Nephron (organoid): ENCODE results near the gene GALNT9.
"Not testable (repeated sequence)": the region's sequence is repeated elsewhere in the genome, so short reads cannot be mapped to it uniquely, and the experiment has no call there.

Source experiments
- H3K27ac Mint-ChIP-seq, 3 experiments: 2 replicates each; pipeline ENCODE4 v1.8.0; 2020; ENCODE audit warnings: mixed read lengths in 3 of 3, mild to moderate bottlenecking in 2 of 3, moderate library complexity in 1 of 3
- H3K27me3 Mint-ChIP-seq: 2 replicates; pipeline ENCODE4 v1.8.0; 2021; ENCODE audit warnings: low read depth, mild to moderate bottlenecking, moderate library complexity, mixed read lengths
- H3K36me3 Mint-ChIP-seq: 2 replicates; pipeline ENCODE4 v1.8.0; 2020; ENCODE audit warnings: low read depth, mixed read lengths
- H3K4me1 Mint-ChIP-seq: 2 replicates; pipeline ENCODE4 v1.8.0; 2020; ENCODE audit warnings: mixed read lengths
- H3K4me3 Mint-ChIP-seq, 3 experiments: 2 replicates each; pipeline ENCODE4 v1.8.0; 2020; ENCODE audit warnings: mild to moderate bottlenecking in 3 of 3, mixed read lengths in 3 of 3, moderate library complexity in 2 of 3
- H3K9me3 Mint-ChIP-seq: 2 replicates; pipeline ENCODE4 v1.8.0; 2020; ENCODE audit warnings: mixed read lengths
- CTCF ChIP-seq, 3 experiments: fragments of 200-600 bp; sonication (generic); IDR thresholded peaks; one replicate each; pipeline ENCODE4 v1.5.0; 2021; ENCODE audit warnings: antibody characterized with exemption in 3 of 3; ENCODE audit not compliant: unreplicated experiment in 3 of 3

GALNT9 gene

GRCh38 chr12:132196873-132197390 lies 132.5 kb downstream of the GALNT9 start:
- no peaks in the 10 kb centered on the region for H3K36me3 Mint-ChIP-seq
- H3K27me3 Mint-ChIP-seq = peaks cover 46% of the 10 kb centered on the region
- no peaks in the 10 kb centered on the region for H3K4me1 Mint-ChIP-seq
- TF ChIP-seq CTCF (IDR thresholded peaks at IDR 0.05; ENCODE audit: unreplicated experiment in 3 of 3) = no peak
- no peak overlapping the region for H3K4me3 Mint-ChIP-seq
- H3K9me3 Mint-ChIP-seq = peaks cover 7% of the 10 kb centered on the region
- H3K27ac Mint-ChIP-seq = no peak overlapping the region

GRCh38 chr12:132196038-132196872 lies 133.1 kb downstream of the GALNT9 start:
- Mint-ChIP-seq H3K4me1 (no peaks in the 10 kb centered on the region), H3K9me3 (peaks cover 7% of the 10 kb centered on the region), H3K4me3 (no peak overlapping the region), H3K36me3 (no peaks in the 10 kb centered on the region), H3K27ac (no peak overlapping the region), H3K27me3 (peaks cover 45% of the 10 kb centered on the region)
- TF ChIP-seq CTCF (IDR thresholded peaks at IDR 0.05; ENCODE audit: unreplicated experiment in 3 of 3) = no peak

GRCh38 chr12:132195242-132195641 lies 134.1 kb downstream of the GALNT9 start:
- H3K36me3 Mint-ChIP-seq, H3K9me3 Mint-ChIP-seq, H3K27ac Mint-ChIP-seq, H3K4me3 Mint-ChIP-seq, H3K4me1 Mint-ChIP-seq: not testable (repeated sequence)
- H3K27me3 Mint-ChIP-seq = peaks cover 46% of the 10 kb centered on the region

- no peak overlapping the region for H3K27ac Mint-ChIP-seq
- H3K4me1 Mint-ChIP-seq = no peaks in the 10 kb centered on the region
- no peak for TF ChIP-seq CTCF (IDR thresholded peaks at IDR 0.05; ENCODE audit: unreplicated experiment in 3 of 3)
- H3K36me3 Mint-ChIP-seq = no peaks in the 10 kb centered on the region
- peaks cover 7% of the 10 kb centered on the region for H3K9me3 Mint-ChIP-seq
- no peak overlapping the region for H3K4me3 Mint-ChIP-seq
- peaks cover 44% of the 10 kb centered on the region for H3K27me3 Mint-ChIP-seq
Measured at GRCh38 chr12:132194556-132194955, 134.8 kb downstream of the GALNT9 start.

- TF ChIP-seq CTCF (IDR thresholded peaks at IDR 0.05; ENCODE audit: unreplicated experiment in 3 of 3) = peak in 1 of 3 experiments; percentile 13
- peaks cover 48% of the 10 kb centered on the region for H3K27me3 Mint-ChIP-seq
- no peaks in the 10 kb centered on the region for H3K36me3 Mint-ChIP-seq
- H3K4me1 Mint-ChIP-seq = peaks cover 4% of the 10 kb centered on the region
- H3K9me3 Mint-ChIP-seq = peaks cover 7% of the 10 kb centered on the region
- no peak overlapping the region for H3K4me3 Mint-ChIP-seq
- H3K27ac Mint-ChIP-seq = no peak overlapping the region
Measured at GRCh38 chr12:132194056-132194455, 135.3 kb downstream of the GALNT9 start.

GRCh38 chr12:132191715-132192553 lies 137.5 kb downstream of the GALNT9 start:
- H3K27ac Mint-ChIP-seq = no peak overlapping the region
- peak overlapping the region in 2 of 3 experiments; percentile 32 to 77 for H3K4me3 Mint-ChIP-seq
- peaks cover 4% of the 10 kb centered on the region for H3K4me1 Mint-ChIP-seq
- H3K36me3 Mint-ChIP-seq = no peaks in the 10 kb centered on the region
- TF ChIP-seq CTCF (IDR thresholded peaks at IDR 0.05; ENCODE audit: unreplicated experiment in 3 of 3) = peak in 2 of 3 experiments; percentile 9 to 12
- peaks cover 57% of the 10 kb centered on the region for H3K27me3 Mint-ChIP-seq
- H3K9me3 Mint-ChIP-seq = peaks cover 7% of the 10 kb centered on the region
